Osteocyte (in vitro differentiated cells): ENCODE data around the gene LY6G5B. TPM values are rescaled to one million over a fixed set of nuclear protein-coding genes. Genes with fewer than 3 reads are reported as not detected.

Experiments used
- DNase-seq: peaks from one replicate; pipeline ENCODE4 v3.0.0; 2021; ENCODE audit warnings: mixed read lengths; ENCODE audit not compliant: unreplicated experiment; ENCODE audit errors: extremely low spot score
- H3K27ac Mint-ChIP-seq: one replicate; pipeline ENCODE4 v1.8.0; 2021; ENCODE audit warnings: mild to moderate bottlenecking, mixed read lengths; ENCODE audit not compliant: unreplicated experiment
- H3K27me3 Mint-ChIP-seq: one replicate; pipeline ENCODE4 v1.8.0; 2021; ENCODE audit warnings: mixed read lengths; ENCODE audit not compliant: unreplicated experiment
- H3K36me3 Mint-ChIP-seq: one replicate; pipeline ENCODE4 v1.8.0; 2021; ENCODE audit warnings: mixed read lengths; ENCODE audit not compliant: unreplicated experiment
- H3K4me1 Mint-ChIP-seq: one replicate; pipeline ENCODE4 v1.8.0; 2021; ENCODE audit warnings: mixed read lengths; ENCODE audit not compliant: unreplicated experiment
- H3K4me3 Mint-ChIP-seq: one replicate; pipeline ENCODE4 v1.8.0; 2021; ENCODE audit warnings: mild to moderate bottlenecking, moderate library complexity, mixed read lengths; ENCODE audit not compliant: unreplicated experiment
- H3K9me3 Mint-ChIP-seq: one replicate; pipeline ENCODE4 v1.8.0; 2021; ENCODE audit warnings: mixed read lengths; ENCODE audit not compliant: unreplicated experiment
- CTCF ChIP-seq: fragments of 200-600 bp; sonication (generic); IDR thresholded peaks from 2 replicates; pipeline ENCODE4 v1.5.0; 2021; ENCODE audit warnings: antibody characterized with exemption, mild to moderate bottlenecking, moderate library complexity
- total RNA-seq: library from RNA; stranded (reverse); gene quantifications from 2 replicates; pipeline ENCODE4 v1.2.1, GENCODE V29; 2021

LY6G5B gene
- total RNA-seq, 1 donor from 2014 or later, result 17.6 TPM

- no peak for DNase-seq
- TF ChIP-seq CTCF, result no peak
- Mint-ChIP-seq H3K36me3 (peaks cover 20% of the 10 kb centered on the region), H3K27ac (peak overlapping the region; percentile 100), H3K27me3 (no peaks in the 10 kb centered on the region), H3K9me3 (no peaks in the 10 kb centered on the region), H3K4me3 (peak overlapping the region; percentile 97), H3K4me1 (peaks cover 31% of the 10 kb centered on the region)
Measured at GRCh38 chr6:31652925-31653724, 16.7 kb upstream of the LY6G5B start.

GRCh38 chr6:31654574-31655348 lies 15.0 kb upstream of the LY6G5B start:
- no peaks in the 10 kb centered on the region for H3K9me3 Mint-ChIP-seq
- no peak overlapping the region for H3K4me3 Mint-ChIP-seq
- H3K4me1 Mint-ChIP-seq, result peaks cover 45% of the 10 kb centered on the region
- H3K36me3 Mint-ChIP-seq, result peaks cover 7% of the 10 kb centered on the region
- no peak for DNase-seq
- TF ChIP-seq CTCF, result no peak
- H3K27me3 Mint-ChIP-seq, result no peaks in the 10 kb centered on the region
- no peak overlapping the region for H3K27ac Mint-ChIP-seq

GRCh38 chr6:31655349-31656237 lies 14.2 kb upstream of the LY6G5B start, which contains the start of gene APOM:
Gene APOM, plus strand, starts transcription at chr6:31655894. Its CDS starts 73 bp downstream, at chr6:31655967.
- DNase-seq, result no peak
- H3K27ac Mint-ChIP-seq, result peak within 1 kb of the TSS; percentile 19
- peaks cover 46% of the 10 kb centered on the region for H3K4me1 Mint-ChIP-seq
- no peaks in the 10 kb centered on the region for H3K9me3 Mint-ChIP-seq
- peaks cover 7% of the 10 kb centered on the region for H3K36me3 Mint-ChIP-seq
- TF ChIP-seq CTCF, result no peak
- H3K4me3 Mint-ChIP-seq, result no peak within 1 kb of the TSS
- no peaks in the 10 kb centered on the region for H3K27me3 Mint-ChIP-seq

GRCh38 chr6:31657406-31658157 lies 12.2 kb upstream of the LY6G5B start:
- peak overlapping the region; percentile 26 for H3K4me3 Mint-ChIP-seq
- peaks cover 7% of the 10 kb centered on the region for H3K36me3 Mint-ChIP-seq
- no peak for TF ChIP-seq CTCF
- H3K27me3 Mint-ChIP-seq, result no peaks in the 10 kb centered on the region
- H3K4me1 Mint-ChIP-seq, result peaks cover 45% of the 10 kb centered on the region
- H3K27ac Mint-ChIP-seq, result no peak overlapping the region
- no peaks in the 10 kb centered on the region for H3K9me3 Mint-ChIP-seq
- no peak for DNase-seq
